HG03575 (cell line): ENCODE measurements around the gene SATB1.
"Not testable (repeated sequence)": the region's sequence is repeated elsewhere in the genome, so short reads cannot be mapped to it uniquely, and the experiment has no call there.

Experiments used
- ATAC-seq: cut with Tn5 transposase; IDR thresholded peaks from one replicate; pipeline ENCODE4 v1.9.1; 2021; ENCODE audit not compliant: unreplicated experiment, insufficient number of reproducible peaks, low FRiP score; ENCODE audit errors: extremely low read depth

Gene SATB1

DNA sequence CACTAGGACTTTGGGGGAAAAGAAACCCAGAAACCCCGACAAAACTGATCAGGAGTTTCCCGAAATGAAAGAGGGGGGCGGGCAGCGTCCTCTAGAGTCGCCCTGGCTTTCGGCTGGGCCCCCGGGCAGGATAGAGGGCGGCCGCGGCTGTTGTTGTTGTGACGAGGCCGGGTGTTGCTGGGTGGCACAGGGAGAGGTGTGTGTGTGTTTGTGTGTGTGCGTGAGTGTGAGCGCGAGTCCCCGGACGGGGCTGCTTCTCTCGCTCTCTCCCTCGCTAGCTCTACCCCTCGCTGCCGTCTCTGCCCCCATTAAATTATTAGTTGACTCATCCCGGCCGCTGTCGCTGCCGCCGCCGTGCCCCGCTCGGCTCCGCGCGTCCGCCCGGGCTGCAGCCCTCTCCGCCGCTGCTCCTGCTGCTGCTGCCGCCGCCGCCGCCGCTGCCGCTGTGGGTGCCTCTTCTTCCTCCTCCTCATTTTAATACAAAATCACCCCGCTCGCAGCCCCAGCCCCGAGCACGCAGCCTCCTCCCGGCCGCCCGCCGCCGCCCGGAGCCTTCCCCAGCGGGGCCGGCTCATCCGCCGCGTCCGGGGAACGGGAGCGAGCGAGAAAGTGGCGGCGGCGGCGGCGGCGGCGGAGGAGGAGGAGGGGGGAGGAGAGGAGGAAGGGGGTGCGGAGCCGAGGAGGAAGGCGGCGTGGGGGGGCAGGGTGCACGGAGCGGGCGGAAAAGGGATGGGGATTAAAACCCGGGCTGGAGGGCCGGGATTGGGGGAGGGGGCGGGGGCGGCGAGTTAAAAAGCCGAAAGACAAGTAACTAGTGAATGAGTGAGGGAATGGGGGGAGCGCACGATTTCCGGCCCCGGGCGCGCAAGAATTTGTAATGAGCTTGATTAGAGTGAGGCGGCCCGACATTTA lies at the start of gene SATB1:
Gene SATB1, minus strand, starts transcription at position 611 of the 912 bp plus-strand sequence. CDS start 4,372 bp downstream, outside the sequence.
- no peak for ATAC-seq

- no peak for ATAC-seq
Measured at GRCh38 chr3:18474202-18474601, 49.1 kb upstream of the SATB1 start.

DNA sequence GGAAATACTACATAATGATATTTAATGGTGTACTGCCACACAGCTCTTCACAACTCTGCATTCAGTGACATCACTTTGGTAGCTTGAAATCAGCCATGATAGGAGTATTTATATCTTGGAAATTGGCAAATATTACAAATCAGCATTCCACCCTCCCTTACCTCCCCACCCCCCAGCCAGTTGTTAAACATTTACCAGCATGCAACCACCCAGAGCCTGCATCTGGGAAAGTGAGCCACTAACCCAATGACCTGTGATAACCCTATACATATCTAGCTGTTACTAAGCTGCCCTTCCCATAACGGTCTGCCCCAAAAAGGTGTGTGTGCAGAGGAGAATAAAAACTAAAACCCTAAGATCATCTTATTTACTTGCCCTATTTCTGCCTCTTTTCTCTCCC lies 44.6 kb upstream of the SATB1 start:
- no peak for ATAC-seq

GRCh38 chr3:18466136-18466535 lies 41.0 kb upstream of the SATB1 start:
- ATAC-seq, result no peak

GRCh38 chr3:18454766-18455165 lies 29.6 kb upstream of the SATB1 start:
- ATAC-seq, result no peak

GRCh38 chr3:18449618-18450017 lies 24.5 kb upstream of the SATB1 start:
- ATAC-seq, result not testable (repeated sequence)

DNA sequence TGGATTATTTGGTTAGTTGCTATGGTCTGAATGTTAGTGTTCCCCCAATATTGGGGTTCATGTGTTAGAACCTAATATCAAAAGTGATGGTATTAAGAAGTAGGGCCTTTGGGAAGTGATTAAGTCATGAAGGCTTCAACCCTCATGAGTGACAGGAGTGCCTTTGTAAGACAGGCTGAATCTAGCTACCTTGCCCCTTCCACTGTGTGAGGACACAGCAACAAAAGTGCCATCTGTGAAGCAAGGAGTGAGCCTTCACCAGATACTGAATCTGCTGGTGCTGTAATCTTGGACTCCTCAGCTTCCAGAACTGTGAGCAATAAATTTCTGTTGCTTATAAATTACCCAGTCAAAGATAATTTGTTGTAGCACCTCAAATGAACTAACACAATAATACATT lies 22.6 kb upstream of the SATB1 start:
- no peak for ATAC-seq

- no peak for ATAC-seq
Measured at GRCh38 chr3:18446149-18446825, 21.1 kb upstream of the SATB1 start.

GRCh38 chr3:18445401-18446148 lies 20.4 kb upstream of the SATB1 start:
- ATAC-seq, result no peak

GRCh38 chr3:18444595-18445400 lies 19.7 kb upstream of the SATB1 start:
- no peak for ATAC-seq

DNA sequence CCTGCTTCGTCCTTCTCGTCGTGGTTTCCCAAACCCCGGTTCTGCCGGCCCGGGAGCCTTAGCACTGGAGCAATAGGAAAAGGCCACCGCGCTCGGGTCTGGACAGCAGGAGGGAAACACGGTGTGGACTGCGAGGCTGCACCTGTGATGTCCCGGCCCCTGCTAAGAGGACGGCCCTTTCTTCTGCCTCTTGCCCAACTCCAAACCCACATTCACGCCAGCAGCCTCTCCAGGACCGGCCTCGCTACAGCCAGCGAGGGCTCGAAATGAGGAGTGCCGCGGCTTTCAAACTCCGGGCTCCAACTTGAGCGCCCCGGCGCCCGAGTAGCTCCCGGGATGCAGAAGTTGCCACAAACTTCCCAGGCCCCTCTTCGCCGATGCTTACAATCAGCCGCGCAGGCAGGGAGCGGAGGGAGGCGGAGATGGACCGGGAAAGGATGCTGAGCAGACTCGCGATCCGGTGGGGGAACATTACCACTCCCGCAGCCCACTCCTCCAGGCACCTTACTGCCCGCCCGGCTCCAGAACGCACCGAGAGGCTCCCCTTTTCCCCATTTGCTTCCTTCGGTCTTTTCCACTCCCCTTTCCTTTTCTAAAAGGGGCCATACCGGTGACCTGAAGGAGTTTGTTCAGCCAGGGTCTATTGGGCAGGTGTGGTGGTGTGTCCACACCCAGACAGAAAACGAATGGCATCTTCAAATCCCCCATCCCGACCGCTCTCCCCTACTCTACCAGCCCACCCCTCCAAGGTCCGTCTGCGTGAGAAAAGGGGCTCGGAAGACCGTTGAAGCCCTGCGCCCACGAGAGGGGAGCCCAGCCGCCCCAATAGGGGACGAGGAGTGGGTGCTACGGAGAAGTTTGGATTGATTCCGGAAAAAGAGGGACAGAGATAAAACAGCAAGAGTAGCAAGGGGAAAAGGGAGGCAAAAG lies 18.8 kb upstream of the SATB1 start:
- no peak for ATAC-seq

GRCh38 chr3:18442756-18443664 lies 17.9 kb upstream of the SATB1 start:
- ATAC-seq, result no peak

DNA sequence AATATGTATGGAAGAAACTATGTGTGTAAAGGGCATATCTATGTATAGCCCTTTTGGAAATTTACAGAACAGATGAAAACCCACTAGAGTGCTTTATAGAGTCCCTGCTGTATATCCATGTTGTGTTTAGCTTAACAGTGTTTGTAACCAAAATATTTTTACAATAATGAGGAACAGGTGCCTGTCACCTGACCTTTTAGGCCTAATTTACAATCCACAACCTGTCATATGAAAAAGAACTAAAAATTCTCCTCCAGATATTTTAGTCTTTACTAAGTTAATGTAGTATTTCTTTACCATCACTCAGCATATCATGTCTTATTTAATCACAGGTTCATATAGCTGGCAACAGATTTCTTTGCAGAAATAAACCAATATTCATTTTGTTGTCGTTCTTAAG lies 16.4 kb upstream of the SATB1 start:
- ATAC-seq, result no peak

GRCh38 chr3:18440066-18440722 lies 15.1 kb upstream of the SATB1 start:
- ATAC-seq, result no peak

- no peak for ATAC-seq
Measured at GRCh38 chr3:18439281-18439680, 14.1 kb upstream of the SATB1 start.

DNA sequence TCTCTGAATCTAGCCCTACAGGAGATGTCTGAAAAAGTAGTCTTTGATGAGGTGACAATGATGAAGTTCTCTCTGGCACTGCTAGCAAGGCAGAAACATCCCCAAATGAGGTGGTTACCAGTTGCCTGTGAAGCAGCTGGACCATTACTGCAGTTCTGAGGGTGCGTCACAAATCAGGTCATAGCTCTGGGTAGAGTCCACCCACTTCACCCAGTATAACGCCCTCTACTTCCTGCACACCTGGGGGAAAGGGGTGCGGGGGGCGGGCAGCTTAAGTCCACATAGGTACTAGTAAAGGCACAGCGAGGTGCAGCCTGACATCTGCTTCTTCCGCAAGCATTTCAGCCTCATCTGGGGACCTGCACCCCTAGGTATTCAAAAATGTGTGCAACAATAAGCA lies 13.4 kb upstream of the SATB1 start:
- ATAC-seq, result no peak
